Effector CD8-positive, alpha-beta T cell (primary cell): ENCODE data around the gene LRP1B.

Experiments
- DNase-seq: peaks from one replicate; lab custom pipeline; 2025; lab: John Stamatoyannopoulos, UW

Gene LRP1B

GRCh38 chr2:140248623-140249022 is 1882.2 kb downstream of the LRP1B start:
- no peak for DNase-seq

GRCh38 chr2:140247451-140248195 is 1883.2 kb downstream of the LRP1B start:
- DNase-seq = no peak

DNA sequence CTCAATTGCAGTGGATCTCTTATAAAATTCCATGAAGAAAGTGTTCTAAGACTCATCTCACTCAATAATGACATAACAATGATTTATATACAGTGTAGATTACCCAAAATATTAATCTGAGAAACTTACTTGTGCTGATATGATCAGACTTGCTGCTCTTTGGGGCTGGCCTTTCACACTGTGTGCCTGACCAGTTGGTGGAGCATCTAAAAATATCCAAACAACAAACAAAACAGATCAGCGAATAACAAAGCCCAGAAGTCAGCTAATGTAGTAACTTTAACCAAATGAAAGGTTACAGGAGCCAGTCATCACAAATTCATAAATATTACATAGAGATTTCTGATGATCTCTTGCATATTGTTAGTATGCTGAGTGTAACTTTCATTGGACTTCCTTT is 1883.9 kb downstream of the LRP1B start:
- no peak for DNase-seq

GRCh38 chr2:140246058-140246457 is 1884.8 kb downstream of the LRP1B start:
- no peak for DNase-seq

DNA sequence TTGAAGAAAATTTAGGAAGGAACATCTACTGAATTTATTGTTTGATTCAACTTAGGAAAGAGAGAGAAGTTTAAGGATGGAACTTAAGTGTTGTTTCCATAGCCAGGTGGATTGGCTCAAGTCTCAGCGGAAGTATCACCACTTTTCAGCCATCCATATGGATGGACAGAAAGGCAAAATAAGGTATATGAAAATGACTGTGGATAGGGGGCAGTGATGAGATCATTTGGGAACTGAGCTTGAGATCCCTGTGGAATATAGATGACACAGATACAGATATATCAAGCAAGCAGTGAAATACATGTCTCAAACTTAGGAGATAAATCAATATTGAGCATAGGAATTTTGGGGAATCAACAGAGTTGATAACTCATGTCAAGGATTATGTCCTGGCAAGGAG is 1887.9 kb downstream of the LRP1B start:
- DNase-seq = no peak

DNA sequence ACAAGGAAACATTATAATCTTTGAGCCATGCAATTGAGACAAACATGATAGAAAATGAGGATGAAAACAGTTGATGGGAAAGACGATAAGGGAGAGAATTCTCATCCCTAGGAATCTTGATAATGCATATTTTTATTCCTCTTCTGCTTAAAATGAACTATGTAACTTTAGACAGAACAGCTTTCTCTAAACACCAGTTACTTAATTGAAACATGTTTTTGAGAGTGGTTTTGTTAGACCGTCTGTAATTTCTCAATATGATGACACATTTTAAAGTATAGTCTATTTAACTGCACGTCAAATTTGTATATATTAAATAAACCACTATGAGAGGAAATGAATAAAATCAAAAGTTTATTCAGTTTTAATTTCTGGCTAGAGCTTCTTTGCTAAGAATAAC is 1896.7 kb downstream of the LRP1B start:
- DNase-seq = no peak

- DNase-seq = no peak
Observed at GRCh38 chr2:140210963-140211362, 1919.9 kb downstream of the LRP1B start.

- no peak for DNase-seq
Observed at GRCh38 chr2:140205093-140205492, 1925.7 kb downstream of the LRP1B start.

DNA sequence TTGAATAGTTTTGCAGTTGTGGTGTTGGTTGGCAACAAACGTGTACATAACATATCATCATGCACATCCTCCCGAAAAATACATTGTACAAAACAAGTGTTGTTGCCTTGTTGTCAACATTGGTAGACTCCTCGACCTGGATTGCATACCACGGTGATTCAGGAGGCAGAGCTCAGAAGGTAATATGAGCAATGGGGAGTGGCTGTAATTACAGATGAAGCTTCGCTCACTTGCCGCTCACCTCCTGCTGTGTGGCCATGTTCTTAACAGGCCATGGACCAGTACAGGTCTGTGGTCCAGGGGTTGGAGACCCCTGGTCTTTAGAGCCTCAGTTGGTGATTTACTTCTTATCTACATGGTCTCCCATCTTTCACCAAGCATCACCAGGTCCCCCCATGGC is 1927.5 kb downstream of the LRP1B start:
- no peak for DNase-seq

GRCh38 chr2:140201572-140201971 is 1929.2 kb downstream of the LRP1B start:
- DNase-seq = no peak

DNA sequence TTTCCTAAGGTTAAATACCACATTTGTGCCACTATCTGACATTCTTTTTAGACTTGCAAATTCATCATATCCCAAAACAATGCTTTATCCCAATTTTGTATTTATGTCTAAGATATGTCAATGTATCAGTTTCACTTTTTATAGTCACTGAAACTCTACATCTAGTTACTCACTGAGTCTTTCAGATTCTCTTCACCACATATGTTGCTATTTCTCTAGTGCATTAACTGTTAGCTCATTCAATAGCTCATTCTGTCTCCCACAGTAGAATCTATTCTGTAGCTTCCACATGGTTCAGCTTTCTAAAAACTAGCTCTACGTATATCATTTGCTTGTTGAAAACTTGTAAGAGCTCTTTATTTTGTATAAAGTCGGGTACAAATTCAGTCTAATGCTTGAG is 1930.1 kb downstream of the LRP1B start:
- no peak for DNase-seq

GRCh38 chr2:140200307-140200706 is 1930.5 kb downstream of the LRP1B start:
- no peak for DNase-seq

GRCh38 chr2:140199312-140199711 is 1931.5 kb downstream of the LRP1B start:
- no peak for DNase-seq

GRCh38 chr2:140187086-140187485 is 1943.7 kb downstream of the LRP1B start:
- no peak for DNase-seq

DNA sequence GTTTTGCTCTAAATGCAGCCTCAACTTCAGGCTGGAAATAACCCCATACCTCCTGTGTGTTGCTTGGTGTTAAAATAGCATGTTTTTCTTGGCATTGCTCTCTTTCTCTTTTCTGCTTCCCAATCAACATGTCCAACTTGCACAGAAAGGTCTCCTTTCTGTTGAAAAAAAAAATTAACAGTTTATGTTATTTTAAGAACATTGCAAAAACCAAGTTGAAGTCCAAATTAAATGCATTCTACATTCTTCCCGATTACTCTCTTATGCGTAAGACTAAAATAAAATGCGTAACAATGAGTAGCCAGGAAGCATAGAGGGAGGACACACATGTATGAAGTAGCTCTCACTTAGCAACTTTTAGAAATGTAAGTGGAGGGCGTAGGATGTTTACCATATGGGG is 1944.5 kb downstream of the LRP1B start:
- DNase-seq = no peak

- DNase-seq = no peak
Observed at GRCh38 chr2:140185076-140185475, 1945.7 kb downstream of the LRP1B start.

- DNase-seq = no peak
Observed at GRCh38 chr2:140183056-140183765, 1947.6 kb downstream of the LRP1B start.
